GM18907 (cell line): ENCODE measurements around the gene INSYN1.

ENCODE experiments used
- ATAC-seq: cut with Tn5 transposase; IDR thresholded peaks from one replicate; pipeline ENCODE4 v1.9.1; 2021; ENCODE audit warnings: mild to moderate bottlenecking, moderate library complexity; ENCODE audit not compliant: unreplicated experiment

Gene INSYN1

DNA sequence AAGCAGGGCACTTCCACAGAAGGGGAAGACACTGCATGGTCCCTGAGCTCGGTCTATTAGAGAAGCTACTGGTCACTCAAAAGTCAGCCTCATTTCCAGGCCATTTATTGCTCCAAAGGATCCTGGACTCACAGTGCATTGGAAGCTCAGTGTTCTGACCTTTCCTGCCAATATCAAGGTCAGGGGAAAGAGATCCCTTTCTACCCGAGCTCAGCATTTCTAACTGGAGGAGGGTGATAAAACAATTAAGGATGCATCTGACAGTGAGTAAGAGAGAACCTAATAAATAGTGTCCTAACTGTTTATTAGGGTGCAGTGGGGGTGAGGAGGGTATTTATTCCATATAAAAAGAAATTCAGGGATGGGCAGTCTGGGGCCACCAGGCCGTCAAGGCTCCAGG lies 26.8 kb upstream of the INSYN1 start:
- no peak for ATAC-seq

- ATAC-seq = no peak
Measured at GRCh38 chr15:73777741-73778140, 24.6 kb upstream of the INSYN1 start.

- no peak for ATAC-seq
Measured at GRCh38 chr15:73773428-73773827, 20.3 kb upstream of the INSYN1 start.

GRCh38 chr15:73771385-73772045 lies 18.4 kb upstream of the INSYN1 start:
- no peak for ATAC-seq

- no peak for ATAC-seq
Measured at GRCh38 chr15:73770050-73770449, 16.9 kb upstream of the INSYN1 start.

- no peak for ATAC-seq
Measured at GRCh38 chr15:73767806-73768501, 14.8 kb upstream of the INSYN1 start.

GRCh38 chr15:73766598-73766997 lies 13.4 kb upstream of the INSYN1 start:
- no peak for ATAC-seq

GRCh38 chr15:73765778-73766177 lies 12.6 kb upstream of the INSYN1 start:
- ATAC-seq = no peak

DNA sequence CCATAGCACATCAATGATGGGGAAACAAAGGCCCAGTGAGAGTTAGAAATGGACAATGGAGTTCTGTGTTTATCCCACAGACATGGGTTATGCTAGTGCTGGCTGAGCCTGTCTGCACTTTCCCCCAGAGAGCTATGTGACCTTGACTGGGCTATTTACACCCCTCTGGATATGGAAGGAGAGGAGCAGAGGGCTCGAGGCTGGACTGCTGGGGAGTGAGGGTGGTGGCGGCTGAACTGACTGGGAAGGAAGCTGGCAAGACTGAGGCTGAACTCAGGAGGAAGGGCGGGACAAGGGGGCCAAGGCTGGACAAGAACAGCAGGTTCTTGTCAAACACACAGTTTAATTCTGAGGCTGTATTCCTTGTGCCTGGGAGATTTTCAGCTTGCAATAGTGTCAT lies 10.8 kb upstream of the INSYN1 start:
- no peak for ATAC-seq

DNA sequence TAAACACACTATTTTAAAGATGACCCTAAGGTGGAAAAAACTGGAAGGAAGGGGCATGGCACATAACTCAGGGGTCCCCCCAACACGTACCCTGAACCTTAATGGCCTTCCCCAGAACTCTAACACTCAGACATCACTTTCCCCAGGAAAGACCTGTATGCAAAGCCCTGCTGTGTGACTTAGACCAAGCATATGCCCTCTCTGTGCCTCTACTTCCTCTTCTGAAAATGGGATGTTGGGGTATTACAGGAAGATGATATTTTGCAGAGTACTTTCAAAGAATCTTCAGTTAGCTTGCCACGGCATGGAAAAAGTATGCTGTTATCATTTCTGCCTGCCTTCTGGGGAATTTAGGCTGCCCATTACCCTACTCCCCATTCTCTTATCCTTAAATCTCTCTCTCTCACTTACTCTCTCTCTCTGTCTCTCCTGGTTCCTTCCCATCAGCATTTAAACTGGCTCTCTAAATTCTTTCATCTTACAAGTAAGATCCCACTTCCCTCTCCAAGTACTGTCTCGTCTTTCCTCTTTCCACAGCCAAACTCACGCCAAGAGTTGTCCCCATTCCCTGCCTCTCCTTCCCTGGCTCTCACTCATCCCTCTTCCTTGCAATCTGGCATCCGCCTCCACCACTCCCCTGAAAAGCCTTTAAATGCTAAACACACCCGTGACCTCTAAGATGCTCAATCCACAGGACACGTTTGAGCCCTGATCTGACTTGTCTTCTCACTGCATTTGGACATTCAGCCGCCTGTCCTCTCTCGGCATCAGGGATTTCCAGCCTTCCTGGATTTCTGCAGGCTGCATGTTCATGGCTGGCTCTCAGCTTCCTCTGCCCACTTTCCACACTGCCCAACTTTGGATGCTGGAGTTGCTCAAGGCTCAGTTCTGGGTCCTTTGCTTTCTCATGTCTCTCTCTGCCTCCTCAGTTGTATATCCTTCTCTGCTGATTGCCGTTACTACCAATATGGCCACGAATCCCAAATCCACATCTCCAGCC lies 7.5 kb upstream of the INSYN1 start:
- no peak for ATAC-seq

DNA sequence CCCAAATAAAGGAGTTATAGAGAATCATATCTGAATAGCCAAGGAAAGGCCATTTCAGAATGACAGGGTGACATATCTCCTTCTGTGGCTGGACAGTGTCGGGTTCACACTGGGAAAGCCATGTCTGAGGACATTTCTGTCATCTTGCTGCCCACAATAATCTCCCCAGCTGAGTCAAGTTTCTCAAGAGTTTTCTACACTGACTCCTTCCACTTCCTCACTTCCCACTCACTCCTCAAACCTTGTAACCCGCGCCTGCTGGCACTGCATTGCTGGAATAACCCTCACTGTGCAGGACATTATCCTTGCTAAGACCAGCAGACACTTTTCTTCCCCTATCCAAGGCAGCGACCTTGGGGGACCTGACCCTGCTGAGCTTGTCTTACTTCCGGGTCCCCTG lies 5.3 kb upstream of the INSYN1 start:
- no peak for ATAC-seq

DNA sequence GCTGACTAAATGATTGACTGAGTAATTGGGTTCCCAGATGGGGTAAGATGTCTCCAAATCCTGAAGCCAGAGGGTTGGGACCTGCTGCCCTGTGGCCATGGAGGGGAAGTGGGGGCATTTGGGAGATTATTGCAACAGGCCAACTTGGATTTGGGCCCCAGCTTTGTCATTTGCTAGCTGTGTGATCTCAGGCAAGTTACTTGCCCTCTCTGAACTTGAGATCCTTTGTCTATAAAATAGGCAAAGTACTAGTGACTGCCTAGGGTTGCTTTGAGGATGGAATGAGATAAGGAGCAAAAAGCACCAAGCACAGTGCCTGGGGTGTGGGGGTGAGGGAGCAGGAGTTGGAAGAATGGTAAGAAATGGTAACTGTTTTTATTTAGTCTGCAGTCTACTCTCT lies 4.4 kb upstream of the INSYN1 start:
- ATAC-seq = no peak

- no peak for ATAC-seq
Measured at GRCh38 chr15:73756947-73757513, 3.9 kb upstream of the INSYN1 start.

DNA sequence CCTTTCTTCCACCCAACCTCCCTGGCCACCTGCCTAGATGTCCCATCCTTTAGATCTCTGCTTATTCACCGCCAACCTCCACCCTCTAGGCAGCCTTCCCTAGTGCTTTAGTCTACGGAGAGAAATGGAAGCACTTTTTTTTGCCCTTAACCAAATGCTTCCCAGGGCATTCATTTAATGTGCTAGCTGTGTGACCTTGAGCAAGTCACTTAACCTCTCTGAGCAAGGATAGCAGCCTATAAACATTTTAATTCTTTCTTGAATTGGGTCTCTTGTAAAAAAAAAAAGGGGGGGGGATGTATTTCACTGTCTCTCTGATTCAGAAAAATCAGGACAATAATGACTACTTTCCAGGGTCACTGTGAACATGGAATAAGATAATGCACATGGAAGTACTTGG lies 3.2 kb upstream of the INSYN1 start:
- no peak for ATAC-seq

GRCh38 chr15:73755946-73756345 lies 2.8 kb upstream of the INSYN1 start:
- ATAC-seq = no peak

- ATAC-seq = no peak
Measured at GRCh38 chr15:73755481-73755880, 2.3 kb upstream of the INSYN1 start.

DNA sequence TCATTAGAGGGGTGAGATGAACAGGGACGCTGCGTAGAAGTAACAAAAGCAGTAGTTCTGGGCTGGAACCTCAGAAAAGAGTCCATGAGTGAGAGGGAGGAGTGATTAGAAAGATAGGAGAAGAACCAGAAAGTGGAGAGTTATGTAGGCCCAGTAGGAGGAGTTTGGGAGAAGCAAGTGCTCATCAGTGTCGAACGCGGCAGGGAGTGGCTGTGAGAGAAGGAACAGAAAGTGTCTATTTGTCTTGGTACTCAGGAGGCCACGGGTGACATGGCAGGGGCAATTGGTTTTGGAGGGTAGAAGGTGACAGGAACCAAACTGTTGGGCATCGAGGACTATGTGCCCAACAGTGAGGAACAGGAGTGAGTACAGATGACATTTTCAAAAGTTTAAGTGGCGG lies 1.3 kb upstream of the INSYN1 start:
- no peak for ATAC-seq

DNA sequence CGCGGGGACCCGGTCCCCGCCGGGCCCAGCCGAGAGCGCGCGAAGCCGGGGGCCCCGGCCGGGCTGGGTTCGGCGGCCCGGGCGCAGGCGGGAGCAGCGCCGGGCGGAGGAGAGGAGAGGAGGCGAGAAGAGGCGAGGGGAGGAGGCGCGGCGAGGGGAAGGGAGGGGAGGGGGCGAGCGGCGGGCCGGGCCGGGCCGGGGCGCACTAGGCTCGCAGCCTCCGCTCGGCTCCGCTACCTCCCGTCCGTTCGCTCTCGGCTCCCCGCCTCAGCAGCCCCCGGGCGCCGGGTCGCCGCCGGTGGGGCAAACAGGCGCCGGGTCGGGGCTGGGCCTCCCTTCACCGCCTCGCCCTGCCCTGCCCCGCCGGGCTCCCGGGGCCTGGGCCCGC lies 351 bp downstream of the INSYN1 start:
- no peak for ATAC-seq

- no peak for ATAC-seq
Measured at GRCh38 chr15:73751899-73752805, 999 bp downstream of the INSYN1 start.

DNA sequence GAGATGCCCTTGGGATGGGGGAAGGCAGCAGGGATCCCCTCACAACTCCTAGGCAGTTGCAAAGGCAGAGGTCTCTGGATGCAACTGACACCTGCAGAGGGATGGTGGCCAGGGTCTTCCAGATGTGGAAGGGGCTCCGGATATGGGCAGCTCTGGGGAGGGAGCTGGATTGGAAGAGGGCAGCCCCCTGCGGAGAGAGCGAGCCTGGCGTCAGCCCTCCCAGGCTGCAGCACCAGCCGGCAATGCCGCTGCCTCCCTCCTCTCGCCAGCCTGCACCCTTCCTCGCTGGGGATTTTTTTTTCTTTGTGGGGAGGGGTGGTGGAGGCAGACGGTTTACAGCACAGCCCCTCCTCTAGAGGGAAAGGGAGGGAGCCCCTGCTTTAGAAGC lies 1.6 kb downstream of the INSYN1 start:
- no peak for ATAC-seq
